Liver (tissue), 9 donors: ENCODE data around the gene RAD51C. TPM values are rescaled to one million over a fixed set of nuclear protein-coding genes. Genes with fewer than 3 reads are reported as not detected.
"Not testable (repeated sequence)": the region's sequence is repeated elsewhere in the genome, so short reads cannot be mapped to it uniquely, and the experiment has no call there.

ENCODE experiments used
- DNase-seq: peaks from one replicate; pipeline ENCODE4 v3.0.0-alpha.2; 2017; ENCODE audit warnings: low spot score
- H3K27ac ChIP-seq, 2 donors: one replicate each; pipeline ENCODE4 v1.7.0; 2013; ENCODE audit warnings: inconsistent platforms in 2 of 2, low read length in 2 of 2, control low read depth in 1 of 2, low read depth in 1 of 2, mild to moderate bottlenecking in 1 of 2
- H3K27me3 ChIP-seq, 4 donors: one replicate each; pipeline versions ENCODE4 v1.6.1 to v1.7.0; 2013; ENCODE audit warnings: low read length in 3 of 4, inconsistent platforms in 1 of 4, mild to moderate bottlenecking in 1 of 4, moderate library complexity in 1 of 4; ENCODE audit not compliant: control insufficient read depth in 4 of 4, insufficient read depth in 4 of 4
- H3K36me3 ChIP-seq, 4 donors: one replicate each; pipeline versions ENCODE4 v1.6.1 to v1.7.0; 2013; ENCODE audit warnings: low read length in 3 of 4, mild to moderate bottlenecking in 3 of 4, low read depth in 1 of 4, moderate library complexity in 1 of 4; ENCODE audit not compliant: control insufficient read depth in 4 of 4, insufficient read depth in 3 of 4
- H3K4me1 ChIP-seq, 4 donors: one replicate each; pipeline versions ENCODE4 v1.6.1 to v1.7.0; 2013; ENCODE audit warnings: low read length in 3 of 4, mild to moderate bottlenecking in 3 of 4, moderate library complexity in 1 of 4; ENCODE audit not compliant: control insufficient read depth in 4 of 4, insufficient read depth in 4 of 4
- H3K4me3 ChIP-seq, 3 donors: one replicate each; pipeline versions ENCODE4 v1.6.1 to v1.7.0; 2013; ENCODE audit warnings: low read length in 3 of 3, control low read depth in 1 of 3, low read depth in 1 of 3, mild to moderate bottlenecking in 1 of 3
- H3K9ac ChIP-seq, 2 donors: one replicate each; pipeline ENCODE4 v1.7.0; 2013; ENCODE audit warnings: low read length in 2 of 2, mild to moderate bottlenecking in 2 of 2, moderate library complexity in 2 of 2, control low read depth in 1 of 2, low read depth in 1 of 2
- H3K9me3 ChIP-seq, 4 donors: one replicate each; pipeline versions ENCODE4 v1.6.1 to v1.7.0; 2013; ENCODE audit warnings: low read length in 3 of 4; ENCODE audit not compliant: control insufficient read depth in 4 of 4
- CTCF ChIP-seq: fragments of 150-350 bp; IDR thresholded peaks from 2 replicates; pipeline ENCODE4 v1.5.1; 2017; ENCODE audit warnings: improper control_type of control experiment, low read depth, low read length; ENCODE audit not compliant: missing input control
- EGR1 ChIP-seq, 2 donors: IDR thresholded peaks; 2 replicates each; pipeline ENCODE4 v1.6.1; 2016 to 2018; ENCODE audit warnings: antibody characterized with exemption in 2 of 2, low read depth in 2 of 2
- FOXA1 ChIP-seq: IDR thresholded peaks from 2 replicates; pipeline ENCODE4 v1.6.1; 2016; ENCODE audit warnings: antibody characterized with exemption
- FOXA2 ChIP-seq: IDR thresholded peaks from 2 replicates; pipeline ENCODE4 v1.6.1; 2016; ENCODE audit warnings: antibody characterized with exemption
- GABPA ChIP-seq, 2 donors: IDR thresholded peaks in 1 of 2; conservative IDR thresholded peaks in 1 of 2; 2 replicates each; pipeline ENCODE4 v1.6.1; 2016; ENCODE audit warnings: antibody characterized with exemption in 2 of 2, mild to moderate bottlenecking in 1 of 2, moderate library complexity in 1 of 2
- HNF4A ChIP-seq, 2 donors: conservative IDR thresholded peaks; 2 replicates each; pipeline ENCODE4 v1.6.1; 2016; ENCODE audit warnings: antibody characterized with exemption in 2 of 2, mild to moderate bottlenecking in 2 of 2
- HNF4G ChIP-seq: IDR thresholded peaks from 2 replicates; pipeline ENCODE4 v1.6.1; 2016; ENCODE audit warnings: antibody characterized with exemption
- JUND ChIP-seq, 2 donors: IDR thresholded peaks; 2 replicates each; pipeline ENCODE4 v1.6.1; 2016; ENCODE audit warnings: antibody characterized with exemption in 2 of 2
- MAX ChIP-seq: IDR thresholded peaks from 2 replicates; pipeline ENCODE4 v1.6.1; 2016; ENCODE audit warnings: antibody characterized with exemption
- NR2F2 ChIP-seq: IDR thresholded peaks from 2 replicates; pipeline ENCODE4 v1.6.1; 2016; ENCODE audit warnings: antibody characterized with exemption
- RAD21 ChIP-seq, 2 donors: IDR thresholded peaks; 2 replicates each; pipeline ENCODE4 v1.6.1; 2016; ENCODE audit warnings: antibody characterized with exemption in 2 of 2, mild to moderate bottlenecking in 2 of 2
- RXRA ChIP-seq, 2 donors: IDR thresholded peaks; 2 replicates each; pipeline ENCODE4 v1.6.1; 2017 to 2018; ENCODE audit warnings: antibody characterized with exemption in 2 of 2, mild to moderate bottlenecking in 1 of 2
- SP1 ChIP-seq: IDR thresholded peaks from 2 replicates; pipeline ENCODE4 v1.6.1; 2018; ENCODE audit warnings: antibody characterized with exemption, mild to moderate bottlenecking
- TAF1 ChIP-seq: conservative IDR thresholded peaks from 2 replicates; pipeline ENCODE4 v1.6.1; 2016; ENCODE audit warnings: antibody characterized with exemption, mild to moderate bottlenecking
- YY1 ChIP-seq: IDR thresholded peaks from 2 replicates; pipeline ENCODE4 v1.6.1; 2016; ENCODE audit warnings: antibody characterized with exemption, mild to moderate bottlenecking
- WGBS: extraction: QIAGEN DNeasy Blood & Tissue Kit; methylation state at CpG from one replicate; pipeline ENCODE4 v1.1.7; 2013; 5-methylcytosine and 5-hydroxymethylcytosine counted together
- polyA plus RNA-seq, 2 donors: library from polyadenylated mRNA; stranded (reverse) in 1 of 2; unstranded in 1 of 2; fragments of 200-250 nt in 1 of 2; fragments of >200 nt in 1 of 2; fragmentation: Nextera tagmentation in 1 of 2; extraction: Ambion mirVana in 1 of 2; gene quantifications; one replicate each; pipeline versions ENCODE4 v1.2.1 to v1.2.3, GENCODE V29; 2013 to 2015
- total RNA-seq, 2 donors: library from RNA; depleted of rRNA; stranded (reverse); fragments of >200 nt; gene quantifications; one replicate each; pipeline ENCODE4 v1.2.3, GENCODE V29; 2014
- TF ChIP-seq, protein P1 (sequence below): IDR thresholded peaks from 2 replicates; pipeline ENCODE4 v1.6.1; 2016; ENCODE audit warnings: antibody characterized with exemption, mild to moderate bottlenecking
- TF ChIP-seq, protein P2 (sequence below): IDR thresholded peaks from 2 replicates; pipeline ENCODE4 v1.6.1; 2016; ENCODE audit warnings: antibody characterized with exemption
- TF ChIP-seq, protein P3 (sequence below): IDR thresholded peaks from 2 replicates; pipeline ENCODE4 v1.6.1; 2016; ENCODE audit warnings: antibody characterized with exemption
- donor health status: healthy.
- donor health status: healthy.
- donor health status: healthy.
- donor health status: healthy.
- donor health status: healthy.

RAD51C gene
- total and polyA plus RNA-seq, 4 donors: 6.9 to 22.2 (median 12.5) TPM

GRCh38 chr17:58658804-58659713 is 33.3 kb upstream of the RAD51C start:
- 1% methylated on average over 38 of the region's 38 CpGs for WGBS
- Histone ChIP-seq H3K36me3 (no peaks in the 10 kb centered on the region), H3K4me3 (peak overlapping the region; percentile 27 to 57 (median 38)), H3K4me1 (peaks cover 0 to 4% (median 1%) of the 10 kb centered on the region in 4 donors), H3K9me3 (no peaks in the 10 kb centered on the region), H3K27ac (peak overlapping the region; percentile 86 to 87), H3K9ac (peak overlapping the region; percentile 64 to 81), H3K27me3 (no peaks in the 10 kb centered on the region)
- DNase-seq: peak; percentile 77
- peak in 1 of 2 donors; percentile 67 for TF ChIP-seq GABPA (IDR thresholded peaks at IDR 0.05 in 1 of 2, conservative IDR thresholded peaks at IDR 0.05 in 1 of 2)
- no peak for TF ChIP-seq HNF4G
- TF ChIP-seq TAF1: no peak
- TF ChIP-seq NR2F2: peak; percentile 75
- TF ChIP-seq, protein P1, sequence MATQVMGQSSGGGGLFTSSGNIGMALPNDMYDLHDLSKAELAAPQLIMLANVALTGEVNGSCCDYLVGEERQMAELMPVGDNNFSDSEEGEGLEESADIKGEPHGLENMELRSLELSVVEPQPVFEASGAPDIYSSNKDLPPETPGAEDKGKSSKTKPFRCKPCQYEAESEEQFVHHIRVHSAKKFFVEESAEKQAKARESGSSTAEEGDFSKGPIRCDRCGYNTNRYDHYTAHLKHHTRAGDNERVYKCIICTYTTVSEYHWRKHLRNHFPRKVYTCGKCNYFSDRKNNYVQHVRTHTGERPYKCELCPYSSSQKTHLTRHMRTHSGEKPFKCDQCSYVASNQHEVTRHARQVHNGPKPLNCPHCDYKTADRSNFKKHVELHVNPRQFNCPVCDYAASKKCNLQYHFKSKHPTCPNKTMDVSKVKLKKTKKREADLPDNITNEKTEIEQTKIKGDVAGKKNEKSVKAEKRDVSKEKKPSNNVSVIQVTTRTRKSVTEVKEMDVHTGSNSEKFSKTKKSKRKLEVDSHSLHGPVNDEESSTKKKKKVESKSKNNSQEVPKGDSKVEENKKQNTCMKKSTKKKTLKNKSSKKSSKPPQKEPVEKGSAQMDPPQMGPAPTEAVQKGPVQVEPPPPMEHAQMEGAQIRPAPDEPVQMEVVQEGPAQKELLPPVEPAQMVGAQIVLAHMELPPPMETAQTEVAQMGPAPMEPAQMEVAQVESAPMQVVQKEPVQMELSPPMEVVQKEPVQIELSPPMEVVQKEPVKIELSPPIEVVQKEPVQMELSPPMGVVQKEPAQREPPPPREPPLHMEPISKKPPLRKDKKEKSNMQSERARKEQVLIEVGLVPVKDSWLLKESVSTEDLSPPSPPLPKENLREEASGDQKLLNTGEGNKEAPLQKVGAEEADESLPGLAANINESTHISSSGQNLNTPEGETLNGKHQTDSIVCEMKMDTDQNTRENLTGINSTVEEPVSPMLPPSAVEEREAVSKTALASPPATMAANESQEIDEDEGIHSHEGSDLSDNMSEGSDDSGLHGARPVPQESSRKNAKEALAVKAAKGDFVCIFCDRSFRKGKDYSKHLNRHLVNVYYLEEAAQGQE: peak; percentile 94
- TF ChIP-seq FOXA1: peak; percentile 89
- peak; percentile 93 for TF ChIP-seq SP1
- TF ChIP-seq, protein P2, sequence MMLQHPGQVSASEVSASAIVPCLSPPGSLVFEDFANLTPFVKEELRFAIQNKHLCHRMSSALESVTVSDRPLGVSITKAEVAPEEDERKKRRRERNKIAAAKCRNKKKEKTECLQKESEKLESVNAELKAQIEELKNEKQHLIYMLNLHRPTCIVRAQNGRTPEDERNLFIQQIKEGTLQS: peak; percentile 61
- TF ChIP-seq HNF4A (conservative IDR thresholded peaks at IDR 0.05): peak; percentile 42 to 49
- peak; percentile 92 for TF ChIP-seq FOXA2
- peak; percentile 41 to 57 for TF ChIP-seq JUND (IDR thresholded peaks at IDR 0.05)
- TF ChIP-seq, protein P3, sequence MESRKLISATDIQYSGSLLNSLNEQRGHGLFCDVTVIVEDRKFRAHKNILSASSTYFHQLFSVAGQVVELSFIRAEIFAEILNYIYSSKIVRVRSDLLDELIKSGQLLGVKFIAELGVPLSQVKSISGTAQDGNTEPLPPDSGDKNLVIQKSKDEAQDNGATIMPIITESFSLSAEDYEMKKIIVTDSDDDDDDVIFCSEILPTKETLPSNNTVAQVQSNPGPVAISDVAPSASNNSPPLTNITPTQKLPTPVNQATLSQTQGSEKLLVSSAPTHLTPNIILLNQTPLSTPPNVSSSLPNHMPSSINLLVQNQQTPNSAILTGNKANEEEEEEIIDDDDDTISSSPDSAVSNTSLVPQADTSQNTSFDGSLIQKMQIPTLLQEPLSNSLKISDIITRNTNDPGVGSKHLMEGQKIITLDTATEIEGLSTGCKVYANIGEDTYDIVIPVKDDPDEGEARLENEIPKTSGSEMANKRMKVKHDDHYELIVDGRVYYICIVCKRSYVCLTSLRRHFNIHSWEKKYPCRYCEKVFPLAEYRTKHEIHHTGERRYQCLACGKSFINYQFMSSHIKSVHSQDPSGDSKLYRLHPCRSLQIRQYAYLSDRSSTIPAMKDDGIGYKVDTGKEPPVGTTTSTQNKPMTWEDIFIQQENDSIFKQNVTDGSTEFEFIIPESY: peak; percentile 97
- peak; percentile 80 for TF ChIP-seq MAX
- no peak for TF ChIP-seq CTCF
- peak; percentile 77 to 86 for TF ChIP-seq RXRA (IDR thresholded peaks at IDR 0.05)
- peak in 1 of 2 donors; percentile 63 for TF ChIP-seq RAD21 (IDR thresholded peaks at IDR 0.05)
- TF ChIP-seq YY1: peak; percentile 77
- TF ChIP-seq EGR1 (IDR thresholded peaks at IDR 0.05; ENCODE audit: low read depth in 2 of 2): peak in 1 of 2 donors; percentile 81

DNA sequence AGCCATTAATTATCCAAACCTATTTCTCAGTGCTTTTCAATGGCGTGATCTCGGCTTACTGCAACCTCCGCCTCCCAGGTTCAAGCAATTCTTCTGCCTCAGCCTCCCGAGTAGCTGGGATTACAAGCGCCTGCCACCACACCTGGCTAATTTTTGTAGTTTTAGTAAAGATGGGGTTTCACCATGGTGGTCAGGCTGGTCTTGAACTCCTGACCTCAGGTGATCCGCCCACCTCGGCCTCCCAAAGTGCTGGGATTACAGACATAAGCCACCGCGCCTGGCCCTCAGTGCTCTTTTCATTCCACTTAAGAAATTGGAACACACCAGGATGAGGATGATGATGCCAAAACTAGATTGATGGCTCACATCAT is 32.7 kb upstream of the RAD51C start:
- 39% methylated on average over 9 of the region's 9 CpGs for WGBS
- peak overlapping the region; percentile 86 to 87 for H3K27ac ChIP-seq
- H3K4me3 ChIP-seq: peak overlapping the region; percentile 27 to 57 (median 38)
- H3K4me1 ChIP-seq, H3K9me3 ChIP-seq, H3K36me3 ChIP-seq, DNase-seq, H3K27me3 ChIP-seq: not testable (repeated sequence)
- H3K9ac ChIP-seq: peak overlapping the region; percentile 64 to 81
